H1 (cell line): Measurements from ENCODE around the gene CD34. TPM values are rescaled to one million over a fixed set of nuclear protein-coding genes. Genes with fewer than 3 reads are reported as not detected.

ENCODE experiments used
- polyA plus RNA-seq, 7 experiments: library from polyadenylated mRNA; depleted of rRNA in 3 of 7; stranded (reverse) in 5 of 7; unstranded in 2 of 7; fragments of >200 nt in 5 of 7; fragments of 200-250 nt in 2 of 7; gene quantifications; 1 replicate in 5 of 7; 2 replicates in 1 of 7; 4 replicates in 1 of 7; pipeline versions ENCODE4 v1.2.1 to v1.2.3, GENCODE V29; 2011 to 2013; ENCODE audit warnings: missing spikeins in 2 of 7, mixed read lengths in 2 of 7
- total RNA-seq: library from RNA; stranded (reverse); fragmentation: NEBNext Ultra II Directional; extraction: Animal tissue kit (Norgen Biotek cat#: 25700); gene quantifications from 2 replicates; pipeline ENCODE4 v1.2.1, GENCODE V29; 2021
- TF ChIP-seq, protein P1 (sequence below): IDR thresholded peaks from 2 replicates; pipeline ENCODE4 v1.6.1; 2012; ENCODE audit warnings: inconsistent platforms

The CD34 gene
- total and polyA plus RNA-seq, 2 of the 8 experiments (the other 6 are each of a cell fraction or from before 2014, with no cell fraction given), result 0.39 to 0.54 TPM

GRCh38 chr1:207883660-207884250, 27.2 kb downstream of the CD34 start (continued):
- TF ChIP-seq, protein P1, sequence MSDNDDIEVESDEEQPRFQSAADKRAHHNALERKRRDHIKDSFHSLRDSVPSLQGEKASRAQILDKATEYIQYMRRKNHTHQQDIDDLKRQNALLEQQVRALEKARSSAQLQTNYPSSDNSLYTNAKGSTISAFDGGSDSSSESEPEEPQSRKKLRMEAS, result no peak
